IMR-90 (cell line): ENCODE data around the gene UCK2. TPM values are rescaled to one million over a fixed set of nuclear protein-coding genes. Genes with fewer than 3 reads are reported as not detected.

Experiments used
- ATAC-seq: fragments of 200-7000 bp; cut with Tn5 transposase; 2 replicates; pipeline ENCODE4 v1.9.1; 2020; ENCODE audit warnings: low read depth, mild to moderate bottlenecking, moderate library complexity
- BruUV-seq: library from RNA; stranded (reverse); fragments of 400-500 nt; replicated peaks from 2 replicates; lab custom pipeline; 2021; lab: Mats Ljungman, UMichigan
- CTCF ChIA-PET: fragments of 300-600 bp; formaldehyde crosslinking; extraction: SDS; loops from one replicate; lab custom pipeline; 2021; ENCODE audit warnings: antibody characterized with exemption; lab: Yijun Ruan, JAX
- POLR2A ChIA-PET: fragments of 300-600 bp; sonication (Branson Sonifier 250); formaldehyde crosslinking; loops from one replicate; lab custom pipeline; 2022; ENCODE audit warnings: antibody characterized with exemption; ENCODE audit not compliant: unreplicated experiment; lab: Charles Lee
- DNase-seq: peaks from one replicate; pipeline ENCODE4 v3.0.0; 2013
- H2AFZ ChIP-seq: replicated peaks from 2 replicates; pipeline ENCODE3; 2013; ENCODE audit warnings: low read length, mild to moderate bottlenecking; ENCODE audit not compliant: poor library complexity
- H2AK5ac ChIP-seq: 2 replicates; pipeline ENCODE4 v1.6.1; 2013; ENCODE audit warnings: low read depth, low read length, inconsistent platforms
- H2AK9ac ChIP-seq: replicated peaks from 2 replicates; pipeline ENCODE3; 2013; ENCODE audit warnings: mild to moderate bottlenecking, low read depth, low read length, moderate library complexity; ENCODE audit not compliant: poor library complexity
- H2BK120ac ChIP-seq: 2 replicates; pipeline ENCODE4 v1.6.1; 2013; ENCODE audit warnings: low read depth, low read length, inconsistent platforms
- H2BK15ac ChIP-seq: 3 replicates; pipeline ENCODE4 v1.6.1; 2013; ENCODE audit warnings: low read depth, low read length, inconsistent platforms
- H2BK20ac ChIP-seq: 2 replicates; pipeline ENCODE4 v1.6.1; 2013; ENCODE audit warnings: low read depth, mild to moderate bottlenecking, inconsistent platforms, low read length, moderate library complexity
- H2BK5ac ChIP-seq: 2 replicates; pipeline ENCODE4 v1.6.1; 2013; ENCODE audit warnings: mild to moderate bottlenecking, low read depth, low read length, inconsistent platforms; ENCODE audit not compliant: poor library complexity, severe bottlenecking
- H3K14ac ChIP-seq: replicated peaks from 2 replicates; pipeline ENCODE4 v1.6.1; 2013; ENCODE audit warnings: low read depth, low read length, inconsistent platforms
- H3K18ac ChIP-seq: 2 replicates; pipeline ENCODE4 v1.6.1; 2013; ENCODE audit warnings: low read depth, low read length, control low read depth
- H3K23ac ChIP-seq: 2 replicates; pipeline ENCODE4 v1.6.1; 2013; ENCODE audit warnings: low read depth, low read length, inconsistent platforms
- H3K27ac ChIP-seq: 2 replicates; pipeline ENCODE4 v1.5.1; 2013; ENCODE audit warnings: mild to moderate bottlenecking, control low read depth, low read length; ENCODE audit not compliant: insufficient read depth
- H3K27me3 ChIP-seq: 2 replicates; pipeline ENCODE4 v1.6.1; 2013; ENCODE audit warnings: low read length; ENCODE audit not compliant: control insufficient read depth, insufficient read depth
- H3K36me3 ChIP-seq: 2 replicates; pipeline ENCODE4 v1.6.1; 2013; ENCODE audit warnings: low read length, mixed read lengths; ENCODE audit not compliant: control insufficient read depth, insufficient read depth
- H3K4ac ChIP-seq: 2 replicates; pipeline ENCODE4 v1.6.1; 2013; ENCODE audit warnings: low read depth, low read length, inconsistent platforms
- H3K4me1 ChIP-seq: 2 replicates; pipeline ENCODE4 v1.6.1; 2013; ENCODE audit warnings: low read length, mixed read lengths; ENCODE audit not compliant: control insufficient read depth, insufficient read depth
- H3K4me2 ChIP-seq: 2 replicates; pipeline ENCODE4 v1.6.1; 2013; ENCODE audit warnings: low read depth, mild to moderate bottlenecking, control low read depth, low read length, moderate library complexity
- H3K4me3 ChIP-seq: 2 replicates; pipeline ENCODE4 v1.5.1; 2013; ENCODE audit warnings: low read depth, mild to moderate bottlenecking, control low read depth, low read length, moderate library complexity; ENCODE audit not compliant: insufficient read depth
- H3K56ac ChIP-seq: 2 replicates; pipeline ENCODE4 v1.6.1; 2013; ENCODE audit warnings: low read length, inconsistent platforms; ENCODE audit not compliant: insufficient read depth; ENCODE audit errors: extremely low read depth
- H3K79me1 ChIP-seq, 2 experiments: 2 replicates each; pipeline ENCODE4 v1.6.1; 2013; ENCODE audit warnings: low read length in 2 of 2, inconsistent platforms in 1 of 2, low read depth in 1 of 2
- H3K9ac ChIP-seq: 2 replicates; pipeline ENCODE4 v1.6.1; 2013; ENCODE audit warnings: low read depth, low read length, control low read depth
- H3K9me1 ChIP-seq: 2 replicates; pipeline ENCODE4 v1.6.1; 2013; ENCODE audit warnings: low read length, inconsistent platforms; ENCODE audit not compliant: insufficient read depth
- H3K9me3 ChIP-seq: 2 replicates; pipeline ENCODE4 v1.6.1; 2013; ENCODE audit warnings: low read length; ENCODE audit not compliant: control insufficient read depth, insufficient read depth
- H4K20me1 ChIP-seq: 2 replicates; pipeline ENCODE4 v1.6.1; 2013; ENCODE audit warnings: low read length, inconsistent platforms; ENCODE audit not compliant: insufficient read depth
- H4K5ac ChIP-seq: 2 replicates; pipeline ENCODE4 v1.6.1; 2013; ENCODE audit warnings: mild to moderate bottlenecking, low read depth, low read length, control low read depth
- H4K8ac ChIP-seq, 2 experiments: 2 replicates each; pipeline ENCODE4 v1.6.1; 2013; ENCODE audit warnings: low read depth in 2 of 2, low read length in 2 of 2, control low read depth in 1 of 2, inconsistent platforms in 1 of 2
- H4K91ac ChIP-seq: 2 replicates; pipeline ENCODE4 v1.6.1; 2013; ENCODE audit warnings: low read depth, low read length, inconsistent platforms; ENCODE audit not compliant: insufficient read depth
- BHLHE40 ChIP-seq: fragments of 150-350 bp; IDR thresholded peaks from 2 replicates; pipeline ENCODE4 v1.6.1; 2016; ENCODE audit warnings: mild to moderate bottlenecking, low read depth, low read length
- CEBPB ChIP-seq: IDR thresholded peaks from 2 replicates; pipeline ENCODE4 v1.6.1; 2012; ENCODE audit warnings: low read depth, low read length, improper control_type of control experiment
- CHD1 ChIP-seq: IDR thresholded peaks from 2 replicates; pipeline ENCODE4 v1.6.1; 2012; ENCODE audit warnings: low read depth, low read length, improper control_type of control experiment
- FOS ChIP-seq: fragments of 150-350 bp; IDR thresholded peaks from 2 replicates; pipeline ENCODE4 v1.6.1; 2016; ENCODE audit warnings: low read depth, low read length
- MAFK ChIP-seq: IDR thresholded peaks from 2 replicates; pipeline ENCODE4 v1.6.1; 2012; ENCODE audit warnings: low read depth, low read length, improper control_type of control experiment
- MAZ ChIP-seq: IDR thresholded peaks from 2 replicates; pipeline ENCODE4 v1.6.1; 2012; ENCODE audit warnings: low read depth, mild to moderate bottlenecking, low read length, improper control_type of control experiment, moderate library complexity, borderline replicate concordance
- MXI1 ChIP-seq: IDR thresholded peaks from 2 replicates; pipeline ENCODE4 v1.6.1; 2012; ENCODE audit warnings: low read depth, mild to moderate bottlenecking, low read length, moderate library complexity, borderline replicate concordance
- NFE2L2 ChIP-seq: fragments of 150-350 bp; IDR thresholded peaks from 2 replicates; pipeline ENCODE4 v1.6.1; 2016; ENCODE audit warnings: low read depth, mild to moderate bottlenecking, low read length
- POLR2A ChIP-seq: IDR thresholded peaks from 2 replicates; pipeline ENCODE4 v1.6.1; 2012; ENCODE audit warnings: mild to moderate bottlenecking, low read depth, low read length
- RAD21 ChIP-seq: IDR thresholded peaks from 2 replicates; pipeline ENCODE4 v1.6.1; 2012; ENCODE audit warnings: low read length, improper control_type of control experiment
- RCOR1 ChIP-seq: IDR thresholded peaks from 2 replicates; pipeline ENCODE4 v1.6.1; 2012; ENCODE audit warnings: mild to moderate bottlenecking, low read length, improper control_type of control experiment; ENCODE audit not compliant: insufficient replicate concordance
- RFX5 ChIP-seq: IDR thresholded peaks from 2 replicates; pipeline ENCODE4 v1.8.0; 2012; ENCODE audit warnings: low read depth, mild to moderate bottlenecking, low read length, moderate library complexity
- SMC3 ChIP-seq: fragments of 150-350 bp; IDR thresholded peaks from 2 replicates; pipeline ENCODE4 v1.6.1; 2016; ENCODE audit warnings: low read depth, mild to moderate bottlenecking, antibody characterized with exemption, low read length, moderate library complexity
- WGBS, 2 experiments: methylation state at CpG; one replicate each; pipeline versions ENCODE4 v1.1.5 to v1.1.7; 2013; ENCODE audit warnings: missing lambda C conversion rate in 2 of 2; ENCODE audit not compliant: insufficient read length in 1 of 2; ENCODE audit errors: extremely low coverage in 2 of 2; 5-methylcytosine and 5-hydroxymethylcytosine counted together
- dilution Hi-C: fragments of 300-500 bp; cut with HindIII; formaldehyde crosslinking; loops from one replicate; pipeline ENCODE4 v1.14.3; 2018; ENCODE audit warnings: low sequenced_read_pairs; ENCODE audit not compliant: unreplicated experiment
- in situ Hi-C: fragments of 300-500 bp; cut with MboI; formaldehyde crosslinking; loops from 3 replicates; pipeline ENCODE4 v1.14.3; 2019; ENCODE audit warnings: low sequenced_read_pairs, inconsistent platforms, mixed read lengths
- intact Hi-C: fragments of 100-400 bp; cut with micrococcal nuclease; formaldehyde crosslinking; loops from 2 replicates; pipeline ENCODE4 v1.10.0; 2022
- polyA plus RNA-seq, 3 experiments: library from polyadenylated mRNA; depleted of rRNA; stranded (reverse); fragments of >200 nt; gene quantifications; 2 replicates each; pipeline ENCODE4 v1.2.3, GENCODE V29; 2012; ENCODE audit warnings: low replicate concordance in 1 of 3
- total RNA-seq: library from RNA; depleted of rRNA; stranded (reverse); fragments of >200 nt; gene quantifications from 2 replicates; pipeline ENCODE4 v1.2.3, GENCODE V29; 2012
- TF ChIP-seq, protein P1 (sequence below): fragments of 150-350 bp; IDR thresholded peaks from 2 replicates; pipeline ENCODE4 v1.6.1; 2016; ENCODE audit warnings: low read depth, mild to moderate bottlenecking, low read length, moderate library complexity, borderline replicate concordance
- TF ChIP-seq, protein P2 (sequence below): conservative IDR thresholded peaks from 2 replicates; pipeline ENCODE4 v1.5.1; 2012; ENCODE audit warnings: mild to moderate bottlenecking, low read depth, low read length, improper control_type of control experiment
- TF ChIP-seq, protein P3 (sequence below): fragments of 150-350 bp; IDR thresholded peaks from 2 replicates; pipeline ENCODE4 v1.6.1; 2017; ENCODE audit warnings: mild to moderate bottlenecking, antibody characterized with exemption, low read length, low read depth

Gene UCK2
- total and polyA plus RNA-seq, 2 of the 4 experiments (the other 2 are of a cell fraction): 83.0 to 87.8 TPM

DNA sequence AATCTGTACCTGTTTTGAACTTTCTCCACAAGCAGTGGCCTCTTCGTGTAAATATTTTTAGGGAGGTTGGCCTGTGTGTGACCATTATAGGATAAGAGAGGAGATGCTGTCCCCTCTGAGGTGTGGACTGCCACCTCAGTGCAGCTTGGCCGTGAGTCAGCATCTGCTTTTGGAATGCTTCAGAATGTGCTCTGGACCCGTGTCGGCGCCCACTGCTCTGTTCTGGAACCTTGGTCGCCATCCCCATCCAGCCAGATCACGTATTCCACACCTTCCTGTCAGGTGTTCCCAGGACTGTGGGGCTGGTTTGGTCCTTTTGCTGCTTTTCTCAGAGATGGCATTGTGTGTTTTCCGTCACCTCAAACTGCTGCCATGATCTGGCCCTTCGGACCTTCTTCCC is 5.5 kb downstream of the UCK2 start:
- H4K91ac ChIP-seq: no peak overlapping the region
- no peak overlapping the region for H3K27ac ChIP-seq
- H4K8ac ChIP-seq: no peak overlapping the region
- CTCF ChIA-PET: no interaction called here
- no peaks in the 10 kb centered on the region for H3K27me3 ChIP-seq
- no TSS peak for BruUV-seq
- no peak overlapping the region for H3K9ac ChIP-seq
- peaks cover 18 to 51% of the 10 kb centered on the region in 2 experiments for H3K79me1 ChIP-seq
- H4K5ac ChIP-seq: 0 out of 2 replicates have a peak overlapping the region, but pooled peaks have one; percentile 16
- TF ChIP-seq MAZ (no peak), MXI1 (no peak), RCOR1 (no peak), RAD21 (no peak), SMC3 (no peak), BHLHE40 (no peak), FOS (no peak), MAFK (no peak), NFE2L2 (no peak), RFX5 (no peak), CHD1 (no peak), POLR2A (no peak), CEBPB (no peak)
- TF ChIP-seq, protein P1, sequence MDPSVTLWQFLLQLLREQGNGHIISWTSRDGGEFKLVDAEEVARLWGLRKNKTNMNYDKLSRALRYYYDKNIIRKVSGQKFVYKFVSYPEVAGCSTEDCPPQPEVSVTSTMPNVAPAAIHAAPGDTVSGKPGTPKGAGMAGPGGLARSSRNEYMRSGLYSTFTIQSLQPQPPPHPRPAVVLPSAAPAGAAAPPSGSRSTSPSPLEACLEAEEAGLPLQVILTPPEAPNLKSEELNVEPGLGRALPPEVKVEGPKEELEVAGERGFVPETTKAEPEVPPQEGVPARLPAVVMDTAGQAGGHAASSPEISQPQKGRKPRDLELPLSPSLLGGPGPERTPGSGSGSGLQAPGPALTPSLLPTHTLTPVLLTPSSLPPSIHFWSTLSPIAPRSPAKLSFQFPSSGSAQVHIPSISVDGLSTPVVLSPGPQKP: no peak
- TF ChIP-seq, protein P2, sequence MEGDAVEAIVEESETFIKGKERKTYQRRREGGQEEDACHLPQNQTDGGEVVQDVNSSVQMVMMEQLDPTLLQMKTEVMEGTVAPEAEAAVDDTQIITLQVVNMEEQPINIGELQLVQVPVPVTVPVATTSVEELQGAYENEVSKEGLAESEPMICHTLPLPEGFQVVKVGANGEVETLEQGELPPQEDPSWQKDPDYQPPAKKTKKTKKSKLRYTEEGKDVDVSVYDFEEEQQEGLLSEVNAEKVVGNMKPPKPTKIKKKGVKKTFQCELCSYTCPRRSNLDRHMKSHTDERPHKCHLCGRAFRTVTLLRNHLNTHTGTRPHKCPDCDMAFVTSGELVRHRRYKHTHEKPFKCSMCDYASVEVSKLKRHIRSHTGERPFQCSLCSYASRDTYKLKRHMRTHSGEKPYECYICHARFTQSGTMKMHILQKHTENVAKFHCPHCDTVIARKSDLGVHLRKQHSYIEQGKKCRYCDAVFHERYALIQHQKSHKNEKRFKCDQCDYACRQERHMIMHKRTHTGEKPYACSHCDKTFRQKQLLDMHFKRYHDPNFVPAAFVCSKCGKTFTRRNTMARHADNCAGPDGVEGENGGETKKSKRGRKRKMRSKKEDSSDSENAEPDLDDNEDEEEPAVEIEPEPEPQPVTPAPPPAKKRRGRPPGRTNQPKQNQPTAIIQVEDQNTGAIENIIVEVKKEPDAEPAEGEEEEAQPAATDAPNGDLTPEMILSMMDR: no peak
- TF ChIP-seq, protein P3, sequence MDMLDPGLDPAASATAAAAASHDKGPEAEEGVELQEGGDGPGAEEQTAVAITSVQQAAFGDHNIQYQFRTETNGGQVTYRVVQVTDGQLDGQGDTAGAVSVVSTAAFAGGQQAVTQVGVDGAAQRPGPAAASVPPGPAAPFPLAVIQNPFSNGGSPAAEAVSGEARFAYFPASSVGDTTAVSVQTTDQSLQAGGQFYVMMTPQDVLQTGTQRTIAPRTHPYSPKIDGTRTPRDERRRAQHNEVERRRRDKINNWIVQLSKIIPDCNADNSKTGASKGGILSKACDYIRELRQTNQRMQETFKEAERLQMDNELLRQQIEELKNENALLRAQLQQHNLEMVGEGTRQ: no peak
- 0 out of 2 replicates have a peak overlapping the region, but pooled peaks have one; percentile 26 for H3K23ac ChIP-seq
- dilution Hi-C loops (no loop called here), intact Hi-C loops (no loop called here), in situ Hi-C loops (no loop called here)
- no peak for ATAC-seq
- H2AK9ac ChIP-seq: no peak overlapping the region
- no peak overlapping the region for H2AFZ ChIP-seq
- H3K36me3 ChIP-seq: no peaks in the 10 kb centered on the region; the same call in 1 of the 2 replicates
- DNase-seq: no peak
- H3K18ac ChIP-seq: no peak overlapping the region
- peaks cover 18% of the 10 kb centered on the region for H3K4me1 ChIP-seq
- no peak overlapping the region for H3K4ac ChIP-seq
- POLR2A ChIA-PET: no interaction called here
- 0 out of 2 replicates have a peak overlapping the region, but pooled peaks have one; percentile 1 for H3K14ac ChIP-seq
- H2BK120ac ChIP-seq: no peak overlapping the region
- H3K4me2 ChIP-seq: no peak overlapping the region
- WGBS, 2 experiments: 76% methylated on average over 5 of the region's 9 CpGs; no CpG with 5 or more reads in 1 of the 2 experiments
- H3K9me1 ChIP-seq: peaks cover 14% of the 10 kb centered on the region
- H2BK5ac ChIP-seq: no peak overlapping the region
- H2BK20ac ChIP-seq: no peak overlapping the region
- peaks cover 53% of the 10 kb centered on the region for H4K20me1 ChIP-seq
- H2AK5ac ChIP-seq: no peak overlapping the region
- H3K9me3 ChIP-seq: no peaks in the 10 kb centered on the region
- no peak overlapping the region for H2BK15ac ChIP-seq
- no peak overlapping the region for H3K56ac ChIP-seq
- no peak overlapping the region for H3K4me3 ChIP-seq
